Ureter (tissue), 1 donor: ENCODE measurements around the gene PRM3. TPM values are rescaled to one million over a fixed set of nuclear protein-coding genes. Genes with fewer than 3 reads are reported as not detected.

Experiments used
- DNase-seq: peaks from one replicate; pipeline ENCODE4 v3.0.0-alpha.2; 2020; ENCODE audit warnings: low spot score
- total RNA-seq: library from RNA; stranded (reverse); gene quantifications from one replicate; pipeline ENCODE4 v1.2.4, GENCODE V29; 2023
- donor health status: DM: yes; HTN: yes; CAD: no.

Gene PRM3
- total RNA-seq, 1 donor from 2014 or later: not detected

DNA sequence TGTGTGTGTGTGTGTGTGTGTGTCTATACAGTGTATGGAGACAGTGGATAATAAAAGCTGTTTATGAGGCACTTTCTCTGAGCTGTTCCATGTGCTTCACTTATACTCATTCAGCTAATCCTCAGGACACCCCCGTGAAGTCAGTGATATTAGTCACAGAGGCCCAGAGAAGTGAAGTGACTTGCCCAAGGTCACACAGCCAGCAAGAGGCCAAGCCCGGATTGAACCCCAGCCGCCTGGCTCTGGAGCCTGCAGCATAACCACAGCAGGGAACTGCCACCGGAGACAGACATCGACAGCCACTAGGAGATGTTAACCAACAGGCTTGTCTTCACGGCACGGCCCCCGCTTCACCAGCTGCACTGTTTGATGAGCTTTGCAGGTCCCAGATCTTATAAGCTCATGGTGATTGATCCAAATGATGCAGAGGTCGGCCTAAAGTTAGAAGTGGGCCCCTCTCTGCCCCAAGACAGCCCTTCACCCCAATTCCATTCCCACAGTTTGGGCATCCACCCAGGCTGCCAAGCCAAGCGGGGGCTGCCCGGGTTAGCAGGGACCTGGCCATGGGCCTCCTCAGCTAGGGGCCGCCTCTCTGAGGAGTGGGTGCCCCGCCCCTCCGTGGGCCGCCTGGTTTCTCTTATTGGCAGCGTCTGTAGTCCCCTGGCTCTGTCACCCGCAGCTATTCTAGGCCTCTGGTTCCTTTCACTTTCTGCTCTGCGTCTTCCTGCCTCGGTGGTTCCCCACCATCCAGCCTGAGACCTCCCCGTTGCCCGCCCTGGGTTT is 48.3 kb downstream of the PRM3 start:
- no peak for DNase-seq

DNA sequence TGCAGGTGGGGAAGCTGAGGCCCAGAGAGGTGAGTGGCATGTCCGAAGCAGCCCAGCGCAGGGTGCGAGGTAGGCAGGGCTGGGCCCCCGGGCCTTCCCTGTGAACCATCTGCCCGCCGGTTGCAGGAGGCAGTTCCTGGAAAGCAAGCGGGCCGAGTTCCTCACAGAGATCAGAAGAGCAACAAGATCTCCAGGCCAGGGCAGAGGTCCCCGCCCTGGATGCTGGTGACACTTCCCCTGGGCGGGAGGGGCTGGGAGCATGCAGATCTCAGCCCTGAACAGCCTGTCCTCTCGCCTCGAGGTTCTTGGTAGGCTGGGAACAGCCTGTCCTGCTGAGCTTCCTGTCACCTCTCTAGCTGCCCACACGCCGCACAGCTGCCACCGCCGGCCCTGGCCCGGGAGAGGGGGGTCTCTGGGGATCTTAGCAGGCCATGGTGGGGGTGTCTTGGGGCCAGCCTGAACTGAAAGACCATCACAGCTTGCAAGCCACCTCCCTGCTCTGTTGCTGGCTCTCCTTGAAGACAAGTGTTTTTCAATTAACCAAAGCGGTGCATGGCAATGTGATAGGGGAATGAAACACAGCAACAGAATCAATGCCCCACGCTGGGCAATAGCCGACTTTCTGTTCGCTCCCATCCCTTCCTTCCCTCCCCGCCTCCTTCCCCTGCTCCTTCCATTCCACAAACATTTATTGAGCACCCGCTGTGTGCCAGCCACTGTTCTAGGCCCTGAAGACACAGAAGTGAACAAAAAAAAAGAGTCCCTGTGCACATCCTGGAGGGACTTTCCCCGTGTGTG is 49.1 kb downstream of the PRM3 start:
- DNase-seq: peak; percentile 76

Other genes starting within 250 kb of the PRM3 start
- gene SOCS1, start 17.4 kb downstream of the PRM3 start, total RNA-seq: 6.9 TPM
- gene TNP2, start 4.3 kb downstream of the PRM3 start, total RNA-seq: not detected
- not detected for gene PRM2, start 2.9 kb upstream of the PRM3 start, total RNA-seq
- gene PRM1, start 7.7 kb upstream of the PRM3 start, total RNA-seq: not detected
- gene RMI2, start 71.8 kb upstream of the PRM3 start, total RNA-seq: 8.4 TPM